K562 (cell line): ENCODE data around the gene SULT1A3. TPM values are rescaled to one million over a fixed set of nuclear protein-coding genes. Genes with fewer than 3 reads are reported as not detected.

ENCODE experiments used
- HMG20A ChIP-seq: fragments of 450-650 bp; formaldehyde crosslinking; conservative IDR thresholded peaks from 2 replicates; pipeline ENCODE4 v1.4.0; 2020; ENCODE audit warnings: mild to moderate bottlenecking, mixed read lengths
- HNRNPH1 ChIP-seq: fragments of 200-400 bp; formaldehyde crosslinking; optimal IDR thresholded peaks from 2 replicates; pipeline ENCODE3; 2017; ENCODE audit warnings: low read depth, mild to moderate bottlenecking, low read length, moderate library complexity
- MTA1 ChIP-seq: fragments of 450-650 bp; IDR thresholded peaks from 2 replicates; pipeline ENCODE4 v1.6.1; 2017; ENCODE audit warnings: borderline replicate concordance
- RREB1 ChIP-seq: fragments of 250-450 bp; sonication (Bioruptor Pico); IDR thresholded peaks from 2 replicates; pipeline ENCODE4 v1.4.0; 2020
- SMARCA4 ChIP-seq: fragments of 450-650 bp; IDR thresholded peaks from 2 replicates; pipeline ENCODE4 v1.6.1; 2016
- USF1 ChIP-seq: sonication (generic); formaldehyde crosslinking; IDR thresholded peaks from 2 replicates; pipeline ENCODE4 v1.9.0; 2022; ENCODE audit warnings: mild to moderate bottlenecking, missing genetic modification reagents
- ZNF41 ChIP-seq: fragments of 250-450 bp; sonication (Bioruptor Pico); conservative IDR thresholded peaks from 2 replicates; pipeline ENCODE4 v1.4.0; 2020; ENCODE audit warnings: mild to moderate bottlenecking
- polyA plus RNA-seq, 8 experiments: library from polyadenylated mRNA; depleted of rRNA in 4 of 8; stranded (reverse) in 5 of 8; unstranded in 3 of 8; fragments of >200 nt; fragmentation: Nextera tagmentation in 2 of 8; fragmentation: Illumina TruSeq in 1 of 8; extraction: Ambion mirVana in 2 of 8; extraction: Trizol in 1 of 8; gene quantifications; 2 replicates each; pipeline versions ENCODE4 v1.2.1 to v1.2.3, GENCODE V29; 2011 to 2014; ENCODE audit warnings: inconsistent platforms in 1 of 8, missing spikeins in 1 of 8
- total RNA-seq, 7 experiments: library from RNA; depleted of rRNA in 6 of 7; stranded (reverse); fragments of >200 nt in 6 of 7; fragmentation: Illumina TruSeq in 2 of 7; extraction: Trizol in 2 of 7; gene quantifications; 2 replicates each; pipeline versions ENCODE4 v1.2.1 to v1.2.3, GENCODE V29; 2011 to 2021; ENCODE audit warnings: low replicate concordance in 1 of 7

The SULT1A3 gene
- total and polyA plus RNA-seq, 9 of the 15 experiments (the other 6 are each of a cell fraction or from before 2014, with no cell fraction given): 2.4 to 18.0 (median 7.3) TPM

DNA sequence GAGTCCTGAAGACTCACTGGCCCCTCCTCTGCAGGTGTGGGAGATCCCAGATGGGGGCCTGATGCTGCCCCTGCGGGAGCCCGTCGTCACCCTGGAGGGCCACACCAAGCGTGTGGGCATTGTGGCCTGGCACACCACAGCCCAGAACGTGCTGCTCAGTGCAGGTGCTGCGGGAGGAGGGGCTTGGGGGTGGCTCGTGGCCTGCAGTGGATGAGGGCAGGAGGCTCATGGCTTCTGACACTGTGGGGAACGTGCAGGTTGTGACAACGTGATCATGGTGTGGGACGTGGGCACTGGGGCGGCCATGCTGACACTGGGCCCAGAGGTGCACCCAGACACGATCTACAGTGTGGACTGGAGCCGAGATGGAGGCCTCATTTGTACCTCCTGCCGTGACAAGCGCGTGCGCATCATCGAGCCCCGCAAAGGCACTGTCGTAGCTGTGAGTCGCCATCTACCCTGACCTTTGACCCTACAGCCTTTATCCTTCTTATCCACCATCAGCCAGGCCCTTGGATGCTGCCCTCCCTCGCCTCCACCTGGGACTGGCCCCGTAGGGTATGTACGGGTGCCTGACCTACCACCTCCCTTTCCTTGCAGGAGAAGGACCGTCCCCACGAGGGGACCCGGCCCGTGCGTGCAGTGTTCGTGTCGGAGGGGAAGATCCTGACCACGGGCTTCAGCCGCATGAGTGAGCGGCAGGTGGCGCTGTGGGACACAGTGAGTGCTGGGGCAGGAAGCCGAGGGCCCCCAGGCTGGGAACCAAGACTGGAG lies 12.1 kb upstream of the SULT1A3 start (continued):
- TF ChIP-seq RREB1 (CRISPR knock-in tag): peak; percentile 82; the same call in 1 of the 2 replicates
- TF ChIP-seq MTA1: peak; percentile 77; the same call in 1 of the 2 replicates
- TF ChIP-seq HNRNPH1: no peak
- peak; percentile 63; the same call in 1 of the 2 replicates for TF ChIP-seq SMARCA4
- peak; percentile 48 for TF ChIP-seq USF1 (CRISPR knock-in tag)
- TF ChIP-seq ZNF41 (CRISPR knock-in tag): no peak
- no peak for TF ChIP-seq HMG20A
